Spinal cord (tissue), 10 donors: ENCODE measurements around the gene PATZ1. TPM values are rescaled to one million over a fixed set of nuclear protein-coding genes. Genes with fewer than 3 reads are reported as not detected.
"Not testable (repeated sequence)": the region's sequence is repeated elsewhere in the genome, so short reads cannot be mapped to it uniquely, and the experiment has no call there.

ENCODE experiments used
- DNase-seq, 6 donors: peaks; one replicate each; pipeline versions ENCODE4 v3.0.0 to v3.0.0-alpha.2; 2013 to 2015; ENCODE audit warnings: low spot score in 6 of 6, low read depth in 4 of 6
- H3K27ac ChIP-seq: one replicate; pipeline ENCODE4 v1.5.1; 2013; ENCODE audit warnings: low read depth, low read length, control low read depth
- H3K27me3 ChIP-seq: one replicate; pipeline ENCODE4 v1.6.1; 2013; ENCODE audit warnings: low read length; ENCODE audit not compliant: control insufficient read depth, insufficient read depth
- H3K36me3 ChIP-seq: one replicate; pipeline ENCODE4 v1.6.1; 2013; ENCODE audit warnings: low read length; ENCODE audit not compliant: control insufficient read depth, insufficient read depth
- H3K4me1 ChIP-seq: one replicate; pipeline ENCODE4 v1.6.1; 2013; ENCODE audit warnings: low read length; ENCODE audit not compliant: control insufficient read depth, insufficient read depth
- H3K4me3 ChIP-seq: one replicate; pipeline ENCODE4 v1.5.1; 2013; ENCODE audit warnings: low read depth, low read length, control low read depth
- H3K9me3 ChIP-seq: one replicate; pipeline ENCODE4 v1.6.1; 2013; ENCODE audit warnings: low read length; ENCODE audit not compliant: control insufficient read depth, insufficient read depth
- WGBS: methylation state at CpG from one replicate; pipeline ENCODE4 v1.1.5; 2013; ENCODE audit warnings: missing lambda C conversion rate; ENCODE audit not compliant: insufficient coverage; 5-methylcytosine and 5-hydroxymethylcytosine counted together
- long read RNA-seq, 4 donors: transcript quantifications; one replicate each; lab custom pipeline, GENCODE V29; 2026
- polyA plus RNA-seq, 2 donors: library from polyadenylated mRNA; unstranded; fragments of 120-200 nt; gene quantifications; one replicate each; pipeline ENCODE4 v1.2.1, GENCODE V29; 2013; ENCODE audit not compliant: insufficient read length in 2 of 2
- total RNA-seq, 2 donors: library from RNA; depleted of rRNA in 1 of 2; stranded (reverse); fragments of 120-200 nt in 1 of 2; fragments of >200 nt in 1 of 2; gene quantifications; one replicate each; pipeline versions ENCODE4 v1.2.3 to v1.2.4, GENCODE V29; 2013 to 2014
- donor health status: healthy.

The PATZ1 gene, protein sequence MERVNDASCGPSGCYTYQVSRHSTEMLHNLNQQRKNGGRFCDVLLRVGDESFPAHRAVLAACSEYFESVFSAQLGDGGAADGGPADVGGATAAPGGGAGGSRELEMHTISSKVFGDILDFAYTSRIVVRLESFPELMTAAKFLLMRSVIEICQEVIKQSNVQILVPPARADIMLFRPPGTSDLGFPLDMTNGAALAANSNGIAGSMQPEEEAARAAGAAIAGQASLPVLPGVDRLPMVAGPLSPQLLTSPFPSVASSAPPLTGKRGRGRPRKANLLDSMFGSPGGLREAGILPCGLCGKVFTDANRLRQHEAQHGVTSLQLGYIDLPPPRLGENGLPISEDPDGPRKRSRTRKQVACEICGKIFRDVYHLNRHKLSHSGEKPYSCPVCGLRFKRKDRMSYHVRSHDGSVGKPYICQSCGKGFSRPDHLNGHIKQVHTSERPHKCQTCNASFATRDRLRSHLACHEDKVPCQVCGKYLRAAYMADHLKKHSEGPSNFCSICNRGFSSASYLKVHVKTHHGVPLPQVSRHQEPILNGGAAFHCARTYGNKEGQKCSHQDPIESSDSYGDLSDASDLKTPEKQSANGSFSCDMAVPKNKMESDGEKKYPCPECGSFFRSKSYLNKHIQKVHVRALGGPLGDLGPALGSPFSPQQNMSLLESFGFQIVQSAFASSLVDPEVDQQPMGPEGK
- total RNA-seq (10 to 100 TPM; 18.6 to 31.8 TPM), polyA plus RNA-seq (10 to 100 TPM; 56.9 to 62.5 TPM)
- long read RNA-seq, donor 1, partial matches to known transcripts: 0 of 11 reads
- long read RNA-seq, donor 1, other reads (novel, unspliced or antisense): 0 of 11 reads
- long read RNA-seq, donor 2, transcript PATZ1-203 (4 exons, 3,638 nt): major isoform, 5 of 18 reads
- long read RNA-seq, donor 2, partial matches to known transcripts: 10 of 18 reads
- long read RNA-seq, donor 2, other reads (novel, unspliced or antisense): 0 of 18 reads
- long read RNA-seq, donor 3, transcript PATZ1-203 (4 exons, 3,638 nt): major isoform, 11 of 21 reads
- long read RNA-seq, donor 3, partial matches to known transcripts: 5 of 21 reads
- long read RNA-seq, donor 3, other reads (novel, unspliced or antisense): 0 of 21 reads
- long read RNA-seq, donor 4, transcript PATZ1-205 (2 exons, 1,702 nt): major isoform, 5 of 20 reads
- long read RNA-seq, donor 4, transcript PATZ1-201 (3 exons, 2,516 nt): major isoform, 5 of 20 reads
- long read RNA-seq, donor 4, partial matches to known transcripts: 0 of 20 reads
- long read RNA-seq, donor 4, other reads (novel, unspliced or antisense): 5 of 20 reads

GRCh38 chr22:31346255-31346732, at the start of gene PATZ1:
PATZ1 (minus strand) TSS chr22:31346346; CDS start chr22:31345602, 744 bp downstream.
- Histone ChIP-seq H3K4me1 (peaks cover 59% of the 10 kb centered on the region), H3K27ac (peak within 1 kb of the TSS; percentile 98), H3K36me3 (peaks cover 34% of the 10 kb centered on the region), H3K27me3 (no peaks in the 10 kb centered on the region), H3K9me3 (no peaks in the 10 kb centered on the region), H3K4me3 (peak within 1 kb of the TSS; percentile 78)
- WGBS: 0% methylated on average over 1 of the region's 41 CpGs
- DNase-seq: peak in 5 of 6 donors; percentile 71 to 97 (median 87)

- DNase-seq: no peak
- WGBS: 63% methylated on average over 1 of the region's 3 CpGs
- no peaks in the 10 kb centered on the region for H3K4me1 ChIP-seq
- H3K27ac ChIP-seq: no peak overlapping the region
- no peaks in the 10 kb centered on the region for H3K36me3 ChIP-seq
- no peak overlapping the region for H3K4me3 ChIP-seq
- H3K27me3 ChIP-seq: no peaks in the 10 kb centered on the region
- no peaks in the 10 kb centered on the region for H3K9me3 ChIP-seq
Measured at GRCh38 chr22:31394326-31394725, 48.2 kb upstream of the PATZ1 start.

GRCh38 chr22:31393893-31394292, 47.7 kb upstream of the PATZ1 start:
- Histone ChIP-seq H3K9me3 (no peaks in the 10 kb centered on the region), H3K36me3 (no peaks in the 10 kb centered on the region), H3K4me3 (no peak overlapping the region), H3K27me3 (no peaks in the 10 kb centered on the region), H3K4me1 (no peaks in the 10 kb centered on the region), H3K27ac (no peak overlapping the region)
- DNase-seq: no peak
- WGBS: 100% methylated on average over 1 of the region's 2 CpGs

- H3K4me1 ChIP-seq, H3K27ac ChIP-seq, DNase-seq, H3K27me3 ChIP-seq, H3K4me3 ChIP-seq, H3K9me3 ChIP-seq, H3K36me3 ChIP-seq: not testable (repeated sequence)
- 100% methylated on average over 2 of the region's 6 CpGs for WGBS
Measured at GRCh38 chr22:31378651-31379050, 32.5 kb upstream of the PATZ1 start.

- no peaks in the 10 kb centered on the region for H3K9me3 ChIP-seq
- H3K36me3 ChIP-seq: no peaks in the 10 kb centered on the region
- DNase-seq: no peak
- 91% methylated on average over 2 of the region's 3 CpGs for WGBS
- H3K4me1 ChIP-seq: no peaks in the 10 kb centered on the region
- no peak overlapping the region for H3K4me3 ChIP-seq
- no peaks in the 10 kb centered on the region for H3K27me3 ChIP-seq
- H3K27ac ChIP-seq: no peak overlapping the region
Measured at GRCh38 chr22:31378123-31378522, 32.0 kb upstream of the PATZ1 start.

GRCh38 chr22:31377612-31378011, 31.5 kb upstream of the PATZ1 start:
- H3K27me3 ChIP-seq: no peaks in the 10 kb centered on the region
- no peak for DNase-seq
- WGBS: 76% methylated on average over 3 of the region's 3 CpGs

GRCh38 chr22:31367426-31367825, 21.3 kb upstream of the PATZ1 start:
- DNase-seq: no peak
- H3K27me3 ChIP-seq: no peaks in the 10 kb centered on the region
- no CpG with 5 or more reads among the region's 3 CpGs for WGBS
- no peaks in the 10 kb centered on the region for H3K36me3 ChIP-seq
- no peaks in the 10 kb centered on the region for H3K4me1 ChIP-seq
- no peaks in the 10 kb centered on the region for H3K9me3 ChIP-seq
- H3K27ac ChIP-seq: no peak overlapping the region
- H3K4me3 ChIP-seq: no peak overlapping the region

More at GRCh38 chr22:31377612-31378011, 31.5 kb upstream of the PATZ1 start:
- Histone ChIP-seq H3K4me3 (no peak overlapping the region), H3K36me3 (no peaks in the 10 kb centered on the region), H3K9me3 (no peaks in the 10 kb centered on the region), H3K4me1 (no peaks in the 10 kb centered on the region), H3K27ac (no peak overlapping the region)

GRCh38 chr22:31363885-31364465, 17.8 kb upstream of the PATZ1 start:
- no peaks in the 10 kb centered on the region for H3K27me3 ChIP-seq
- H3K4me3 ChIP-seq: no peak overlapping the region
- 68% methylated on average over 3 of the region's 3 CpGs for WGBS
- no peaks in the 10 kb centered on the region for H3K4me1 ChIP-seq
- H3K27ac ChIP-seq: no peak overlapping the region
- H3K36me3 ChIP-seq: no peaks in the 10 kb centered on the region
- DNase-seq: no peak
- H3K9me3 ChIP-seq: no peaks in the 10 kb centered on the region

DNA sequence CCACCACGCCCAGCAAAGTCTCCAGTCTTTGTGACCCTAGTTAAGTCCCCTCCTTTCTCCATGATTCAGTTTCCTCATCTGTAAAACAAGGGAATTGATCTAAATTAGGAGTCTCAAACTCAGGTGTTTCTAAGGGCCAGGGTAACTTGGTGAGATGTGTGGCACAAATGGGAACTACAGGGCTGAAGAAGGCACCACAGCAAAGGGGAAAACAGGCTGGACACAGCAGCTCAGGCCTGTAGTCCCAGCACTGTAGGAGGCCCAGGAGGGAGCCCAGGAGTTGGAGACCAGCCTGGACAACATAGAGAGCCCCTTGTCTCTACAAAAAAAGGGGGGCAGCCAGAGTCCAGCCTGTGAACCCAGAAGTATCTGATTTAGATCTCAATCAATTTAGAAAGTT, 15.6 kb upstream of the PATZ1 start:
- no peaks in the 10 kb centered on the region for H3K9me3 ChIP-seq
- no peak overlapping the region for H3K27ac ChIP-seq
- DNase-seq: no peak
- H3K36me3 ChIP-seq: no peaks in the 10 kb centered on the region
- no peak overlapping the region for H3K4me3 ChIP-seq
- H3K4me1 ChIP-seq: no peaks in the 10 kb centered on the region
- WGBS: no CpG with 5 or more reads among the region's 1 CpG
- H3K27me3 ChIP-seq: no peaks in the 10 kb centered on the region
